Limb (tissue), 2 donors: Measurements from ENCODE around the gene ALDH1A2.
"Not testable (repeated sequence)": the region's sequence is repeated elsewhere in the genome, so short reads cannot be mapped to it uniquely, and the experiment has no call there.

Experiments used
- DNase-seq, 2 donors: peaks; one replicate each; pipeline ENCODE4 v3.0.0-alpha.2; 2016; ENCODE audit errors: extremely low spot score in 2 of 2

ALDH1A2 gene

GRCh38 chr15:58066042-58066867 is 744 bp upstream of the ALDH1A2 start:
- peak; percentile 51 to 85 for DNase-seq

GRCh38 chr15:58064980-58065444 is 499 bp downstream of the ALDH1A2 start:
- peak in 1 of 2 donors; percentile 61 for DNase-seq

GRCh38 chr15:58064082-58064979 is 1.2 kb downstream of the ALDH1A2 start:
- no peak for DNase-seq

- DNase-seq, result no peak
Measured at GRCh38 chr15:58063614-58064013, 1.9 kb downstream of the ALDH1A2 start.

GRCh38 chr15:58062983-58063382 is 2.5 kb downstream of the ALDH1A2 start:
- no peak for DNase-seq

GRCh38 chr15:58062175-58062574 is 3.3 kb downstream of the ALDH1A2 start:
- no peak for DNase-seq

GRCh38 chr15:58060575-58060974 is 4.9 kb downstream of the ALDH1A2 start:
- no peak for DNase-seq

- no peak for DNase-seq
Measured at GRCh38 chr15:58058729-58059128, 6.8 kb downstream of the ALDH1A2 start.

- no peak for DNase-seq
Measured at GRCh38 chr15:58058073-58058472, 7.4 kb downstream of the ALDH1A2 start.

- no peak for DNase-seq
Measured at GRCh38 chr15:58057559-58057958, 8.0 kb downstream of the ALDH1A2 start.

GRCh38 chr15:58056015-58056414 is 9.5 kb downstream of the ALDH1A2 start:
- DNase-seq, result no peak

GRCh38 chr15:58053315-58054153 is 12.0 kb downstream of the ALDH1A2 start:
- no peak for DNase-seq

GRCh38 chr15:58052334-58052733 is 13.2 kb downstream of the ALDH1A2 start:
- DNase-seq, result no peak

GRCh38 chr15:58049520-58050227 is 15.8 kb downstream of the ALDH1A2 start:
- no peak for DNase-seq

- DNase-seq, result no peak
Measured at GRCh38 chr15:58048261-58048660, 17.2 kb downstream of the ALDH1A2 start.

GRCh38 chr15:58047149-58047548 is 18.4 kb downstream of the ALDH1A2 start:
- no peak for DNase-seq

- DNase-seq, result no peak
Measured at GRCh38 chr15:58046467-58046866, 19.0 kb downstream of the ALDH1A2 start.

GRCh38 chr15:58045376-58045775 is 20.1 kb downstream of the ALDH1A2 start:
- DNase-seq, result not testable (repeated sequence)

GRCh38 chr15:58044551-58044950 is 21.0 kb downstream of the ALDH1A2 start:
- DNase-seq, result no peak

GRCh38 chr15:58043192-58043903 is 22.2 kb downstream of the ALDH1A2 start:
- peak in 1 of 2 donors; percentile 37 for DNase-seq
